ENCODE data around the gene EDRF1.

The EDRF1 gene

DNA sequence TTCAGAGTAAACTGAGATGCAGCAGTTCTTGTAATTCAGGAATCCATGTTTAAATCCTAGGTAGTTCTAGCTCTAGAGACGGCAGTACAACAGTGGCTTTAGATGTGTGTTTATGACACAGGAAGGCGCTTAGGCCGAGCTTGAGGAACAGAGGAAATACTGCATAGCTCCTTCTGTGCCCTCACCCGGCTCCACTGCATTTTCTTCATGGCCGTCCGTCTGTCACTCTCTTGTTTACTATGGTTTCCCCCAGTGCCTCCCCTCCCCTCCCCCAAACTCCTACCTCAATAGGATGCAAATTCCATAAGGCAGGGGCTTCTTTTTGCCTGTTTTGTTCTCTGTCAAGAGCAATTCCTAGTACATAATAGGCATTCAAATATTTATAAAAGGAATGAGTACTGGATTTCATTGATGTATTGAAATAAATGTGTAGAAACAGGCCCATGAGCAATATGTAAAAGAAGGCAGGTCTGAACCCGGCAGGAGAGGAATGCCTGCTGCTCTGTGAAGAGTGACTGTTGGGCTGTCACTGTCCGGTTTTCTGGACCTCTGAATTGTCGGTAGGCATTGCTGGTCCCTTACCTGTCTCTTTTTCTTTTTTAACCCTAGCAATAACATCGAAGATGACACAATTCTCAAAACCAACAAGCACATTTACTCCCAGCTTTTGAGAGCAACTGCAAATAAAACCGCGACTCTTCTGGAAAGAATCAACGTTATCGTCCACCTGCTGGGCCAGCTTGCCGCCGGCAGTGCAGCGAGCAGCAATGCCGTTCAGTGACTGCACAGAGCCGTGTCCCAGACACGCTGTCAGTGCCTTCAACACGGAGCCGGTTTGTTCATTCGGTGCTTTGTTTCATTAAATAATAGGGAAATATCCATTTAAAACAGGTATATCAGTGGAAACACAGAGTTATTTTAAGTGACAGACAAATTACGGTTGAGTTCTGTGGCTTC, 43.5 kb downstream of the EDRF1 start:
- DNase-seq = no peak

DNA sequence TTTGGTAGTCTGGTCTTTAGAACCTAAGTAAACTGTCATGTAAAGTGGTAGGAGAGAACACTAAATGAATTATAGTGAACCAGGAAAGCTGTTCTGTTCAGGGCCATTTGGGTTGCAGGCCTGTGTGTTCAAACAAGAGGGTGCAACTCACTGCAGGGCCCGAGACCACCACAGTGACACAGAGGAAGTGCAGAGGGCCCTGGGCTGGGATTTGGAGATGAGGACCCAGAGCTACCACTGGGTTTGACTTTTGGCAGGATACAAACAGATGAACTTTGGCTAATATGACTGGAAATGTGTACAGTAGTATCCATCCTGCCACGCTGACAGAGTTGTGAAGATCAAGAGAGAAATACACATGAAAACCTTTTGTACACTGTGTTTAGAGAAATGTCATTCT, 46.3 kb downstream of the EDRF1 start:
- no peak for DNase-seq

DNA sequence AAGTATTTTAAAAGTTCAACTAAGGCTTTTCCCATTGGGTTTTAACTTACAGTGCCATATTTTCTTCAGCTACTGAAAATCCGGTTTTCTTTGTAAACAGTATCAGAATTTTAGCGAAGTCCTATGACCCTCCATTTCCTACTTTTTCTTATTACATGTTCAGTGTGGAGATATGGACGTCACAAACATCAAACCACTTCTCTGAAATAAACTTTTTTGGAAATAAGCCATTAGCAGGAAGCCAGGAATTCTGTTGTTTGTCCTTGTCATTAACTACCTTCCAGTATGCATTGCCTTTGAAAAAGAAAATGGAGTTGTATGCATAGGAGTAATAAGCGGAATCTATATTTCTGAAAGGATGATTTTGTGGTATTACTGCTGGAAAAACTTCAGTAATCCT, 47.0 kb downstream of the EDRF1 start:
- DNase-seq = no peak

DNA sequence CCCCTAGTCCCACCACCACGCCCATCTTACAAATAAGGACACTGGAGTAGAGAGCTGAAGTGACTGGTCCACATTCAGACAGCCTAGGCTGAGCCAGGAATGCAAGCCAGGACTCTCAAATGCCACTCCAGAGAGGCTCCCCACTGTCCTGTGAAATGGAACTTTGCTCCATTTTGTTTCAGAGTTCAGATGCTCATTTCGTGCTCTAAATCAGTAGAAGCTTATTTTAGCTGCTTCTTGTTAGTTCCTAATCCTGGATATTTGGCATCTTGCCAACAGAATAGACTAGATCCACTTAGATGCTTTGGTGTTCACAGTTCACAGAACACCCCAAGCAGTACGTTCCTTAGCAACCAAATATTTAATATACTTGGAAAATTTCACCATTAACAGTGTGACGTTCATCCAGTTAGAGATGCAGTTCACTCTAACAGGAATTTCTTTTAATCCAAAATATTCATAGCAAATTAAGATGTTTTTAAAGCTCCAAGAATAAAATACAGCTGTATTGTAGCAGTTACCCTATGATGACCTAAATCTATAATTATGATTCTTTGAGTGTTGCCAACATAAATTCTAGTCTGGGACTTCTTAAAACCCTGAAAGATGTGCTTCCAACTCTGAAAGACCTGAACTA, 48.8 kb downstream of the EDRF1 start:
- no peak for DNase-seq

DNA sequence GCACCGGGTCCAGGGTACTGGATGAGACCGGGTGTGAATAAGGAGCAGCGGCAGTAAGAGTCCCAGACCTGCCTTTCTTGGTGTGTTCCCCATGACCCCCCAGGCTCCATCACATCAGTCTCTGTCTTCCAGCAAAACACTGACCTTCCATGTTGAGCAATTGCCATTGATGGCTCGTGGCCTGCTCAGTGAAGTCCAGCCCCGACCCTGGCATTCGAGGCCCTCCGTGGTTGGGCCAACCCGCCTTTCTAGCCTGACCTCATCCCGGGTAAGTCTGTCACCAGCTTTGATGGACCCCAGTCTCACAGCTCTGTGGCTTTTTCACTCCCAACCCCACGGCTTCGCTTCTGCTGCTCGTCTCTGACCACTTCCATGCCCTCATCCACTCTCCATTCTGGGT, 49.7 kb downstream of the EDRF1 start:
- DNase-seq = no peak

DNA sequence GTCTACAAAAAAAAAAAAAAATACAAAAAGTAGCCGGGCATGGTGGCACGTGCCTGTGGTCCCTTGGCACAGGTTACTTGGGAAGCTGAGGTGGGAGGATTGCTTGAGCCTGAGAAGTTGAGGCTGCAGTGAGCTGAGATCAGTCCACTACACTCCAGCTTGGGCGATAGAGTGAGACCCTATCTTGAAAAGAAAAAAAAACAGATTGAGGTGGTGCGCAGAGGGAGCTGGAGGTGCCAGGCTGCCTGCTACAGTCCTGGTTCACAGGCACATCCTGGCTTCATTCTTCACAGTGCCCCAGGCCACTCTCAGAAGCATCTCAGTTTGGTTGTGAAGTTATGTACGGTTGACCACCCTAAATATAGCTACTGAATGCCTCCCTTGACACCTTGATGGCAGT, 51.3 kb downstream of the EDRF1 start:
- DNase-seq = no peak

DNA sequence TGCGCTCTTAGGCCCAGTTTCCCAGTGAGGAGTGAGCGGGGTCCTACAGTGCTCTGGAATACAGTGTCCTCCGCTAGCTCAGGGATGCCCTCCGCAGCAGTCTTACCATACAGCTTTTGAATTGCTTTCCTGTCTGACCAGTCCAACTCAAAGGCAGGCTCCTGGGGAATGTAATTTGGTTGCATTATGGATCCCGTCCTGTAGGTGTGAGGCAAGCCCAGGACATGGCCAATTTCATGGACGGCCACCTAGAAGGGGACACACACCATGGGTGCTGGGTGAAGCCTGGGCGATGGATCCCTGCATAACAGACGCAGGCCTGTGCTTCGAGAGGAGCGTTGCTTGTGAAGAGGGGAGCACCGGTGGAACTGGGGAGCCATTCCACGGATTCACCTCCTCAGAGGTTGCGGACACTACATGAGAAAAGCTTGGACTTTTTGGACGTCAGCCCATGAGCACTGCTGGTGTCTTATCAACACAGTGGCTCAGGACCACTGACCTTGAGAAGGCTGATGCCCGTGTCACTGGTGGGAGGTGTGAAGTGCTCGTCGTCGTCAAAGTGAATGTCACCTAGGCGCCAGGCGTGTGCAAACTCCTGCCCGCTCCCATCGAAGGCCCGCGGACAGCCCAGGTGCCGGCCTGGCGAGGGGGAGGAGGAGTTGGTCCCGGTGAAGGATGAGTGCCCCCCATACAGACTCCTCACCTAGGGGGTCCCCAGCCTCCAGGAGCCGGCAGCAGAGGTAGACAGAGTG, 52.8 kb downstream of the EDRF1 start:
- DNase-seq = no peak

DNA sequence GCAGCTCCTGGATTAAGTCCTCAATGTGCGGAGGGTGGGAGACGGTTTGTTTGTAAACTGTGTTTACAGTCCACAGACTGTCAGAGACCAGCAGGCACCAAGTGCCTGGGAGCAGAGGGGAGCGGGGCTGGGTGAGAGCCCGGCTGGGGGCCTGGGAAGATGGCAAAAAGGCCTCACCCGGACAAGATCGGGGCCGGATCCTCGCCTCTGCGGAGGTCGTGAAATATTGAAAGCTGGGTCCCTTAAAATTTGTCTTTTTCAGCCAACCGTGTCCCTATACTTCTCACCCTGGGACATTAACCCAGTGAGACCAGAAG, 53.3 kb downstream of the EDRF1 start:
- no peak for DNase-seq

DNA sequence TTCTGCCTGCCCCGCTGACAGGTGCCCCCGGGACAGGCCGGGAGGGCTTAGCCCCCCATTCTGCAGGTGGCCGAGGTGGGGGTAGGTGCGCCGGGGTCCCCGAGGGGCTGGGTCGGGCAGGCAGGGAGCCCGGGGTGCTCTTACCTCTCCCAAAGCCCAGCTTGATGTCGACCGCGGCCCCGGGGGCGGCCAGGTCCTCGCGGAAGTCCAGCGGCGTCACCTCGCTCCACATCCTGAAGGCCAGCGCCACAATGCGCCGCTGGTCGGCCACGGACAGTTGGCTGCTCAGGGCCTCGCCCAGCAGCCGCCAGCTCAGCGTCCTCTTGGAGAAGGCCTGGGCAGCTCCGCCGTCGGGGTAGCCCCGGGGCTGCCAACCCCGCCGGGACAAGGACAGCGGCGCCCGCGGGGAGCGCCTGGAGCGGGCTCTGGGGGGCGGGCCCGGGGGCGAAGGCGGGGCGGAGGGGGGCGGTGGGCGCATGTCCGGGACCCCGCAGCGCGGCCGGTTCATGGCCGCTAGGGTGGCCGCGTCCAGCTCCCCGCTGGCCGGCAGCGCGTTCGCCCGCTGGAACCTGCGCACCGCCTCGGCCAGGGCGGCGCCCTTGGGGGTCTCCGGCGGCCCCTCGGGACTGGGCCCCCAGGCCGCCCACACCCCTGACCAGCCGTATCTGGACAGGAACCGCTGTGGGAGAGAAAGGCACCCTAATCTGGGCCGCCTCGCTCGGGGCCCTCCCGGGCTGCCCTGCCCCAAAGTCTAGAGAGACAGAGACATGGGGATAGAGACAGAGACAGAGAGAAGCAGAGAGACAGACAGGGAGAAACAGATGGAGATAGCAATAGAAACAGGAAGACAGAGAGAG, 54.4 kb downstream of the EDRF1 start:
- no peak for DNase-seq

DNA sequence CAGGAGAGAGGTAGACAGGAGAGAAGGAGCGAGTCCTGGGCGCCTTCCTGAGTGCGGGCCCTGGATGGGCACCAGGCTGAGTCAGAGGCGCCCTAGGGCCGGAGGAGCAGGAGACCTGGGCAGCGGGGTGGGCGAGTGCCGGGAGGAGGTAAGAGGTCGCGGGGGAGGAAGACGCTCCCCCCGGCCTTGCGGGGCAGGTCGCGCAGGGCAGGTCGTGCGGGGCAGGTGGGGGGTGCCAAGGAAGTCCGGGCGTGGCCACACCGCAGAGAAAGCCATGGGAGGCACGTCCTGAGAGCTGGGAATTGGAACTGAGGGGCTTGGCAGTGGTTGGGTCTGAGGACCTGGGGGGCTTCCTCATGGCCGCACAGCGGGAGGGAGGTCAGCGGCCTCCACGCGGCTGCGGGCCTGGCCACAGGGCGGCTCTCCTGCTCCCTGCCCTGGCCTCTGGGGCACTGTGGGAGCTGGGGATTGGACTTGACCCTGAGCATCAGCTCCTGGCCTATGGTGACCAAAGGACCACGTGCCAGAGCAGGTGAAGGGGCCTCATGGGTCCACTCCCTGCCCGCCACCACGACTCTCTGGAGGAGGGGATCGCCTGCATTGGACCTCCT, 55.2 kb downstream of the EDRF1 start:
- no peak for DNase-seq

DNA sequence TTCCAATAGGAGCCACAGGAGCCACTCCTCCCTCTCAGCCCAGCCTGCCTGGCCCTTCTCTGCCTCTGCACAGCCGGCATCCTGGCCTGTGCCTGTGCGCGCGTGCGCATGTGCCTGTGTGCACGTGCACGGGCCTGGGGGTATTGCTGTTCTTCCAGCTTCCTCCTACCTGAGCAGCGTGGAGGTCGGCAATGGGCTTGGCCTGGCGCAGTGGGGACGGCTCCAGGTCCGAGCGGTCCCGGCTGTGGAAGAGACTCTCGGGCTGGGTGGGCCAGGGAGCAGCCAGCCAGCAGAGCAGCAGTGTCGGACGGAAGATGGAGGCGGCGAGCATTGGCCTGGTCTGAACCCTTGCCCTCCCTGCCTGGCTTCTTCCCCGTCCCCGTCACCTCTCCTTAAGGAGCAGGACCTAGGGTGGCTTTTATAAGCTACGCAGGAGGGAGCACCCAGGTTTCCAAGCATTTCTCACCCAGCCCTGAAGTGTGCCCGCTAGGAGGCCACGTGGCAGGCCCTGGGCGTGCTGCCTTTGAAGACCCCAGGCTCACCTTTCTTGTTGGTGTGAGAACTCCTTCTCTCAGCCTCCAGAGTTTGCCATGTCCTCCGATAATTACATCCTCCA, 56.1 kb downstream of the EDRF1 start, which contains the start of gene MMP21:
MMP21 (minus strand) TSS at position 331 of the 616 bp plus-strand sequence; CDS start at position 331, 0 bp downstream.
- DNase-seq = no peak

DNA sequence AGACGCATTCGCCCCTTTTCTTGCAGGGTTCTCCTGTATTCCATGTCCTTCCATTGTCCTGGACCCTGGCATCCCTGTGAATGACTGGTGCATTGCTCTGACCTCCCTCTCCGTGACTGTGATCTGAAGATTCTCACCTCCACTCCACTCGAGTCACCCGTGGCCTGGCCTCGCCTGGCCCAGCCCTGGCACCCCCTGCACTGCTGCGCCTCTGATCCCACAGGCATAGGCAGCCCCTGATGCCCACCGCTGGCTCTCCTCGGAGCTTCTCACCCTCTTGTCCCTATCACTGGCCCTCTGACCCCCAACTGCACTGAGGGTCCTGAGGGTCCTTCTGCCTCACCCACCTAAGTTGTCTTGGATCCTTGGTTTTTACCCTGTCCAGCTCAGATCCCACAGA, 58.3 kb downstream of the EDRF1 start:
- no peak for DNase-seq

DNA sequence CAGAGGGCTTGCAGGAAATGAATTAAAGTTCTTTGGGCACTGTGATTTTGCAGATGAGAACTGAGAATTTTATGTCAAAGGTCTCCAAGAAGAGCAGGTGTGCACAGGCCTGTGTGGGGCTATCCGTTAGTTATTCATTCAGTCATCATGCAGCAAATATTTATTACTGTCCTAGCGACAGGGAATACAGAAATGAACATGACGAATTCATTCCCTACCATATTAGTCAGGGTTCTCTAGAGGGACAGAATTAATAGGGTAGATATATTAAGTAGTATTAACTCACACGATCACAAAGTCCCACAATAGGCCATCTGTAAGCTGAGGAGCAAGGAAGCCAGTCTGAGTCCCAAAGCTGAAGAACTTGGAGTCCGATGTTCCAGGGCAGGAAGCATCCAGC, 59.0 kb downstream of the EDRF1 start:
- no peak for DNase-seq

DNA sequence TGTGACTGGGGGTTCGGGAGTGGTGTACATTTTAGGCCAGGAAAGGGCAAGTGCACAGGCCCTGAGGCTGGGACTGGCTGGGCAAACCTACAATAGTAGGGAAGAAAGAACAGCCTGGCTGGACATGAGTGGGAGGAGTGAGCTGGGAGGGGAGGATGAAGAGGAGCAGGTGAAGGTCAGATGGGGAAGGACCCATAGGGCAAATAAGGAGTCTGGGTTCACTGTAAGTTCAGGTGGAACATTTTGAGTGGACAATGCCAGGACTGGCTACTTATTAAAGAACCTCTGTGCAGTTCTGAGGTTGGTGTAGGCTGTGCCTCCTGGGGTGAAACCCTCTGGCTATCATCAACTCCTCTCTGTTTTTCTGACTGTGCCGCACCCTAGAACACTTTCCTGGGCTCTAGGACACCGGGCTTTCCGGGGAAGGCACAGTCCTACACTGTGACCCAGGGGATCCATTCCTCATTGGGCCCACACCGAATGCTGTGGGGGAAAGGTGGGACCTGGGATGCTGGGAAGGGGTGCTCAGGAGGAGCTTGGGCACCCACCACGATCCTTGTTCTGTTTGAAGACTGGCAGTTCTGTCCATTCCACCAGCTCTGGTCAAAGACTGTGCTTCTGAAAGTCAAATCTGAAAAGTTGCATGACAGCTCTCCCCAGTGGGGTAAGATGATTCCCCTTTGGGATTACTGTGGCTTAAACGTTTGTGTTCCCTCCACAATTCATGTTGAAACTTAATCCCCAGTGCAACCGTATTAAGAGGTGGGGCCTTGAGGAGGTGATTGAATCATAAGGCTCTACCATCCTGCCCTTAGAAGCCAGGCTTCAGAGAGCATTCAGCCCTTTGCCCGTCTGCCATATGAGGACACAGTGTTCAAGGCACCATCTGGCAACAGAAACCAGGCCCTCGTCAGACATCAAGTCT, 60.2 kb downstream of the EDRF1 start:
- DNase-seq = no peak

DNA sequence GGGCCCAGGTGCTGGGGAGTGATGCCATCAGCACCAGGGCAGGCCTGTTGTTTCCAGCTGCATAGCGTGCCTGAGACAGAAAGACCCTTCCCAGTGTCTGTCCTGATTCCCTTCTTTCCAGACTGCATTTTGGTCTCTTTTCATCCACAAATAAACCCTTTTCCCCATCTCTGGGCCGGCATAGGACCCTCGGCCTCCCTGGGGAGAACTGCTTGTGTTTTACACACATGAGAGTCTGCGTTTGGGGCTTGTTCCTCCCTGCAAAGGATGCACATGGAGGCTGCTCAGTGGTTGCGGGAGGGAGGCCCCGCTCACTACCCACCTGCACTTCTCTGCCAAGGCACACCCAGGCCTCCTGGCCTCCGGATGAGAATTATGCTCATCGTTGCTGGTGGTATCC, 61.9 kb downstream of the EDRF1 start:
- no peak for DNase-seq

DNA sequence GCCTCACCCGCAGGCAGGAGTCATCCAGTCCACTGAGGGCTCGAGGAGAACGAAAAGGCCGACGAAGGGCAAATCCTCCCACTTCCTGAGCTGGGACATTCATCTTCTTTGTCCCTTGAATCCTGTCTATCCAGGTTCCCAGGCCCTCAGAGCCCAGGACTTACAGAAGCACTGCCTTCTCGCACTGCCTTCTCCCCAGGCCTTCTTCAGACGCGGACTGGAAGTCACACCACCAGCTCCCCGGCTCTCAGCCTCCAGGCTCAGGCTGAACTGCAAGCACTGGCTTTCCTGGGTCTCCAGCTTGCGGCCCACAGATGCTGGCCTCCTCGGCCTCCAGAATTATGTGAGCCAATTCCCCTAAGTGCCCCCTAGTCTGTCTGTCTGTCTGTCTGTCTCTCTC, 62.5 kb downstream of the EDRF1 start:
- no peak for DNase-seq

DNA sequence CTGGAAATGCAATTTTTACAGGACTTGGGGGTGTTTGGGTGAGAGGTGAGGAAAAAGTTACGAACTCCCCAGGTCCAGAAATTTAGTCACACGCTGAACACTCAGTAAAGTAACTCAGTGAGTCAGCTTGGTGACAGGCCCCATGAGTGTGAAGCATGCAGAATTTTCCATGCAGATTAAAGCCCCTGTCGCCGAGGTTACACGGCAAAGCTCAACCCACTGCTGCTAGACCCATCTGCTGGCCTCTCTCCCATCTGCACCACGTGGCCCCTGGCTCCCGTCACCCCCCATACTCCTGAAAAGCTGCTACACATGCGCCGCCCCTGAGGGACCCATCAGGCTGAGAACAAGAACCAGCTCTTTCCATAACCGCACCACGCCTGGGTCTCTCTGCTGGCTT, 63.1 kb downstream of the EDRF1 start:
- no peak for DNase-seq

DNA sequence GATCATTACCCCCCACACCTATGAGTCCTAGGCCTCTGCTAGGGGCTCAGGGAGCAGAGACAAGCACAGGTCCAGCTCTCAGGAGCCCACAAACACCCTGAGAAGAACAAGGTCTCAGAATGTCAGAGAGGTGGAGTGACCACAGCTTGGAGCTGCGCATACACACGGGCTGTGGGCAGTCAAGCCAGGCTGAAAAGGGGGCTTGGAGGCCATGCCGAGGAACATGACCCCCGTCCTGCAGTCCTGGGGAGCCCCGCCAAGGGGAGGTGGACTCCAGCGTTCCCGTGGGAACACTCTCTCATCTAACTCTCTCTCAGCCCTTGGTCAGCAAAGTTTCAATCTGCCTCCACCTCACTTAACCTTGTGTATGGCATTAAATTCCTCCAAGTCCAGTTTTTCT, 63.9 kb downstream of the EDRF1 start:
- no peak for DNase-seq

DNA sequence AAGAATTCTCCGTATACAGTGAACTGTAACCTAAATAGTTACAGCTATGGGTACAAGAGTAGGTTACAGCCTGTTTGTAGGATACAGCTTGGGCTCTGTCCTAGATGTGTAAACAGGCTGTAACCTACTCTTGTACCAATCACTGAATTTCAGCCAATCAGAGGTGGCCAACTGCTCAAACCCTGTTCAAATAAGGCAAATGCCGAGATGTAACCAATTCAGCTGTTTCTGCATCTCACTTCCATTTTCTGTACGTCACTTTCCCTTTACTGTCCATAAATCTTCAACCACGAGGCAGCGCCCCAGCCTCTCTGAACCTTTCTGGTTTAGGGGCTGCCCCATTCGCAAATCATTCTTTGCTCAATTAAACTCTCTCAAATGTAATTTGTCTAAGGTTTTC, 64.4 kb downstream of the EDRF1 start:
- no peak for DNase-seq

DNA sequence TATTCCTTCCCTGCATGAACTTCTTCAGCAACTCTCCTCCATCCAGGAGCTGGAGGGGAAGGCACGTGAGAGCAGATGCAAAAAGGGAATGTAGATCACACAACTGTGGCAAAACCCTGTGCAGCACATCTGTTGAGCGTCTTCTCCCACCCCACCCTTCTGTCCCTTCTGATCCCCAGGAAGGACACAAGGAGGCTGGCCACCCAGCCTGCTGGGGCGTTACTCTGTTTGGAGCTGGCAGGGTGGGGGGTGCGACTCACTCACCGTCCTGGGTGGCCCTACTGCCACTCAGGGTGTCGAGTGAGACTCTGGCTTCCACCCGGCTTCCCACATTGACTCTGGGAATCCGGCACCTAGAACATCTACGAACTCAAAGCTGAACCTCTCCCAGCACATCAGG, 66.3 kb downstream of the EDRF1 start:
- no peak for DNase-seq

Measured in NCI-H2081 (cell line).